ENCODE data around the gene PSD2. TPM values are rescaled to one million over a fixed set of nuclear protein-coding genes. Genes with fewer than 3 reads are reported as not detected.

Gene PSD2
- not detected for total RNA-seq

DNA sequence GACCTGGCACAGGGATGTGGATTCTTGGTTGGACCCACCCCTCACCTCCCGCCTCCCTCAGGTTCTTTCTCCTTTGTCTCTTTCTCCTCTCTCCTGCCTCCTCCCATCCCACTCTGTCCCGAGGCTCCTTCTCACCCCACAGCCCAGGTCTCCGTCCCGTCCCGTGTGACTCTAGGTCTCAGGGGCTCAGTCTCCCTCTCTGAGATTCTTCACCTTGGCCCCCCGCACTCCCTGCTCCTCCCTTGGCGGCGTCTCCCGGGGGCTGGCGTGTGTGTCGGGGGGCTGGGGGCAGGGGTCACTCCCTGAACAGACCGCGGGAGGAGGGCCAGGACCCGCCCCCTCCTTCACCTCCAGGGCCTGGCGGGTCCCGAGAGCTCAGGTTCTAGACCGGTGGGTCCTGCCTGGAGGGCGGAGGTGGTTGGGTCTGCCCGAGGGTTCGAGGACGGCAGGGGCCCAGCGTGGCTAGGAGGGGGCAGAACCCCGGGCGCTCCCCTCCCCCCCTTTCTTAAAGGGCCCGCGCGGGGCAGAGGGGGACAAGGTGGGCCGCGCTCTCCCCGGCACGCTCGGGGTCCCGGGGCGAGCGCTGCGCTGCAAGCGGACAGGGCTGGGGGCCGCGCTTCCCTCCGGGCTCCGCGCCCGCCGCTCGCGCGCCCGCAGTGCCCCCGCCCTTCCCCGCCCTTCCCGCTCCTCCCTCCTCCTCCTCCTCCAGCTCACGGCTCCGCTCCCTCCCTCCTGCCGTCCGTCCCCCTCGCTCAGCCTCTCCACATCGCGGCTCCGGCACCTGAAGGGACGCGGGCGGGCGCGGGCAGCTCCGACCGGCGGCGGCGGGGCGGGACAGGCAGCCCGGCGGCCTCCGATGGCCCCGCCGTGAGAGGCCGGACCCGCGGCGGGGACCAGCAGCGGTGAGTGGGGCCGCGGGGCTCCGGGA lies at the start of gene PSD2:
Gene PSD2, plus strand, starts transcription at position 735 of the 928 bp plus-strand sequence. CDS start 13,633 bp downstream, outside the sequence.
- DNase-seq (ENCODE audit: low spot score) (no peak), ATAC-seq (peak; percentile 37 to 52)
- Mint-ChIP-seq H3K27me3 (peaks cover 36 to 61% of the 10 kb centered on the region in 2 donors), H3K27ac (no peak within 1 kb of the TSS), H3K4me3 (peak within 1 kb of the TSS; percentile 75), H3K4me1 (ENCODE audit: low read depth in 2 of 2) (no peaks in the 10 kb centered on the region), H3K9me3 (no peaks in the 10 kb centered on the region), H3K36me3 (no peaks in the 10 kb centered on the region)

DNA sequence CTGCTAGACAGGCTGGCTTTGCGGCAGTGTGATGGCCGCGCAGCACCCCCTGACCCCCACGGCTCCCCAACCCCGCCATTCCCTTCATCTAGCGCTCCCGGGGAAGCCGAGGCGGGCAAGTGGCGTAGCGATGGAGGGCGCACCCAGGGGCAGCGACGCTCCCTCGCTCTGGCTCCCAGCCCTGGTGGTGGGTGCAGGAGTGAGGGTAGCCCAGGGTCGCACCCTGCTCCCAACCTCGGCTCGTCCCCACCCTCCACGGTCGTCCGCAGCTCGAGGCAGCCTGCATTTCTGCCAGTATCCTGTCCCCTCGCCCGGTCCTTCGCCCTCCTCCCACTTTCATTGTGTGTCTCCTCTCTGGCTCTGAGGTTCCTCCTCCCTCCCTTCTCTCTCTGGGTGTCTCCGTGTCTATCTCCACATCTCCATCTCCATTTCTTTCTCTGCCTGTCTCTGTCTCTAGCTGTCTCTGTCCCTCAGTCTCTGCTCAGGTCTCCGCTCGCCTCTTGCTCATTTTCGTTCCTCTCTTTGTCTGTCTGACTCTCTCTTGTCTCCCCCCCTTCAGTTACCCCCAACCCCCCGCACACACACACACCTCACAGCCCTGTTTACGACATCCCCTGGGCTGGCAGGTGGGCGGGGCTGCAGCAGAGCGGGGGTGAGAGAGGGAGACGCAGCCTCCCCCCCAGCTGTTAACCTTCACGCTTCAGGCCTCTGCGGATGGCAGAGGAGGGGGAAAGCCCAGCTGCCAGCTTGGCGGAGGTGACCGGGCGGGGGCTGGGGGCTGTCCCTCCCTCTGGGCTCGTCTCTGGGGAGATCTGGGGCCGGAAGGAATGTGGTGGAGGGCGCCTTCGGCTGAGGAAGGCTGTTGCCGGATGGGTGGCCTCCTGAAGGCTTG lies 48.7 kb upstream of the PSD2 start:
- peak; percentile 93 for DNase-seq (ENCODE audit: low spot score)
- peak; percentile 80 to 88 for ATAC-seq
- H3K4me3 Mint-ChIP-seq: peak overlapping the region; percentile 90
- H3K36me3 Mint-ChIP-seq: no peaks in the 10 kb centered on the region
- H3K9me3 Mint-ChIP-seq: no peaks in the 10 kb centered on the region
- H3K27me3 Mint-ChIP-seq: no peaks in the 10 kb centered on the region
- H3K4me1 Mint-ChIP-seq (ENCODE audit: low read depth in 2 of 2): peaks cover 31 to 44% of the 10 kb centered on the region in 2 donors
- H3K27ac Mint-ChIP-seq: peak overlapping the region; percentile 58 to 85

GRCh38 chr5:139747583-139748504 lies 47.8 kb upstream of the PSD2 start:
- peaks cover 31 to 50% of the 10 kb centered on the region in 2 donors for H3K4me1 Mint-ChIP-seq (ENCODE audit: low read depth in 2 of 2)
- ATAC-seq (peak; percentile 40 to 43), DNase-seq (ENCODE audit: low spot score) (peak; percentile 88)
- no peaks in the 10 kb centered on the region for H3K27me3 Mint-ChIP-seq
- H3K27ac Mint-ChIP-seq: peak overlapping the region; percentile 58 to 85
- H3K36me3 Mint-ChIP-seq: no peaks in the 10 kb centered on the region
- H3K9me3 Mint-ChIP-seq: no peaks in the 10 kb centered on the region
- H3K4me3 Mint-ChIP-seq: peak overlapping the region; percentile 90

DNA sequence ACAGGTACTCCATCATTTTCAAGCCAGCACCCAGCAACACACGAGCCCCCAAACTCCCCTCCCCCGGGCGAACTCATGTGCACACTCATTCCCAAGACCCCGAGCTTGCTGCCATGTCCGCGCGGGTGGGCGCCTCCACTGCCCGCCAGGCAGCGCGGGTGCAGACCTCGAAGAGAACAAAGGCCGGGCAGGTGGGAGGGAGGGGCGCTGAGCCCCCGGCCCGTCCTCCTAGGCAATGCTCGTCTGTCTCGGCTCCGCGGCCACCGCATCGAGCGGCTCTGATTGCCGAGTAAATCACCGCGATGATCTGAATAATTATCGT lies 47.1 kb upstream of the PSD2 start:
- H3K27ac Mint-ChIP-seq: peak overlapping the region; percentile 58 to 85
- no peaks in the 10 kb centered on the region for H3K36me3 Mint-ChIP-seq
- peaks cover 31 to 46% of the 10 kb centered on the region in 2 donors for H3K4me1 Mint-ChIP-seq (ENCODE audit: low read depth in 2 of 2)
- H3K9me3 Mint-ChIP-seq: no peaks in the 10 kb centered on the region
- no peaks in the 10 kb centered on the region for H3K27me3 Mint-ChIP-seq
- ATAC-seq (no peak), DNase-seq (ENCODE audit: low spot score) (no peak)
- H3K4me3 Mint-ChIP-seq: peak overlapping the region; percentile 90

GRCh38 chr5:139749242-139749641 lies 46.4 kb upstream of the PSD2 start:
- ATAC-seq: no peak
- Mint-ChIP-seq H3K27me3 (no peaks in the 10 kb centered on the region), H3K9me3 (no peaks in the 10 kb centered on the region), H3K36me3 (no peaks in the 10 kb centered on the region), H3K4me1 (ENCODE audit: low read depth in 2 of 2) (peaks cover 31 to 42% of the 10 kb centered on the region in 2 donors), H3K27ac (peak overlapping the region in 1 of 2 donors; percentile 85), H3K4me3 (peak overlapping the region; percentile 58)
- no peak for DNase-seq (ENCODE audit: low spot score)

DNA sequence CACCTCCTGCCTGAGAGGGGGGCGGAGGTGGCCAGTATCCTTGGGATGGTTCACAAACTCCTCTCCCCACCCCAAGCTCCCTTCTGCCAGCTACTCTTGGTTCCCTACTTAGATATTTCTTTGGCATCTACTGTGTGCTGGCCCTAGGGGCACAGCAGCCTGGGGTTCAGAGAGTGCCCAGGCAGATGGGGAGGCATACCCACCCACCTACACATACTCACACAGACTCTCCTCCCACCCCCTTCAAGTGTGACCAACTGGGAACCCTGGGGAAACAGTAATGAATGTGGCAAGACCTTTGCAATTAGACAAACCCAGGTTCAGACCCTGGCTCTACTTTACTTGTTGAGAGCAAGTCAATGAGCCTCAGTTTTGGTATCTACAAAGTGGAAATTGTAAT lies 44.4 kb upstream of the PSD2 start:
- H3K4me3 Mint-ChIP-seq: no peak overlapping the region
- peaks cover 4 to 8% of the 10 kb centered on the region in 2 donors for H3K27me3 Mint-ChIP-seq
- ATAC-seq (no peak), DNase-seq (ENCODE audit: low spot score) (no peak)
- H3K4me1 Mint-ChIP-seq (ENCODE audit: low read depth in 2 of 2): peaks cover 35 to 44% of the 10 kb centered on the region in 2 donors
- H3K27ac Mint-ChIP-seq: no peak overlapping the region
- H3K36me3 Mint-ChIP-seq: no peaks in the 10 kb centered on the region
- H3K9me3 Mint-ChIP-seq: no peaks in the 10 kb centered on the region

DNA sequence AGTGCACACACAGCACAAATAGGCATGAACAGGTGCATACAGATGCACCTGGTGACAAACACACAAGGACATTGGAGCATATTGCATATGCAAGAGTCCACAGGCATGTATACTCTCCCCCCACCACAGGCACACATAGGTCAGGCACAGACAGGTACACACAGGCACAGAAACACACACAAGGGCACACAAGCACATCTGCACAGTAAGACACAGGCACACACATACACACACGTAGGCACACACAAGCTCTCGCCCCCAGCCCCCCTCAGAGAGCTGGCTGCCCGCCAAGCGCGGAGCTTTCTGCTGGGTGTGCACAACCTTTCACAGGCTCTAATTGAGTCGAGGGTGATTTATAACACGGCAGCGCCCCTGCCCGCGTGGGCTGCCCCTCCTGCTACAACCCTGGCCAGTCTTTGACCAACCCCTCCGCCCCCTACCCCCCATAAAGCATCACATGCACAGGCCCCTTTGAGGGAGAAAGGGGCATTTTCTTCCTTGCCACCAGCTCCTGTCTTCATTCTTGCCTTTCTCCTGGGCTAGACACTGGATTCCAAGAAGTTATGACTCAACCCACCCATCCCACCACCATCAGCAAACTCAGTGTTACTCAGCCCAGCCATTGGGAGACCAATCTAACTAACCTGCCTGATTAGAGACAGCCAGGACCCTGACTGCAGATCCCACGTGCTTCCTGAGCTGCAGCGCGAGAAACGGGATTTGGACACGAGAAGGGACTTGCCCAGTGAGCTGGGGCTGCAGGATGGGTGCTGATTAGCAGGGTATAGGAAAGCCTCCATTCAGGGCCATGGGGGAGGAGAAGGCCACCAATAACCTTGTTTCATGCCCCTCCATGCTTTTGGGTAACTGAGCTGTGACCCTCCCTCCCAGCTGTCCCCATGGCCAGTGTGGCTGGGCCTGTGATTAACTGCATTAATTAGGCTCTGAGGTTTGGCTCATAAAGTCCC lies 42.8 kb upstream of the PSD2 start:
- H3K4me1 Mint-ChIP-seq (ENCODE audit: low read depth in 2 of 2): peaks cover 32 to 50% of the 10 kb centered on the region in 2 donors
- H3K27ac Mint-ChIP-seq: no peak overlapping the region
- no peaks in the 10 kb centered on the region for H3K36me3 Mint-ChIP-seq
- H3K4me3 Mint-ChIP-seq: no peak overlapping the region
- peaks cover 6 to 8% of the 10 kb centered on the region in 2 donors for H3K27me3 Mint-ChIP-seq
- ATAC-seq (no peak), DNase-seq (ENCODE audit: low spot score) (no peak)
- no peaks in the 10 kb centered on the region for H3K9me3 Mint-ChIP-seq

DNA sequence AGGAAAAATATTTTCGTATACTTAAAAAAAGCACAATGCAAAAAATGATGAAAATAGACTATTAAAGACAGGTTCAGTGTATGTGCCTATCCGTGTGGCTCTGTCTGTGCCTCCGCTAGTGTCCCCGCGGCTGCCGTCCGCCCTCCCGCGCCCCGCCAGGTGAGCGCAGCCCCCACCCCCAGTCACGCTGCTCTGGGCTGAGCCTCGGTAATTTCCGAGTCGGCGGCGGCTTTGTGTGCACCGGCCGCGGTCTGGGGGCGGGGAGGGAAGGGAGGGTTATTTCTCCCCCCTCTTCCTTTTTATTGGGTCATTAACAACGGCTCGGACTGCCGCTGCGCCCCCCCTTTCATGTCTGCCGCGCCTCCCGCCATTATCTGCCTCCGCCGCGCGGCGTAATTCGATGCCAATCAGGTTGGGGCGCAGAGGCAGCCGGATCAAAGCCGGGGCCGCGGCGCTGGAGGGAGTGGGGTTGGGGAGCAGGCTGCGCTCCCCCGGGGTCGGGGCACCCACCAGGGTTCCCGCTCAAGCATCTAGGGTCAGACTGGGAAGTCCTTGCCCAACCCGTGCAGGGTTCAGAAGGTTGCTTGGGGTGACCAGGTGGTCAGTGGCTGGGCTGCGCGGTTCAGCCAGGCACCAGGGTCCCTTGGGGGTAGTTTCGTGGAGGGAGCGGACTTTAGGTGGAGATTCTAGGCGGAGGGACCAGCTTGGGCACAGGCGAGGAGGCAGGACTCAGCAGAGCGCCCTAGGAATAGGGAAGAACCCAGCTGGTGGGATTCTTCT lies 39.5 kb upstream of the PSD2 start:
- Mint-ChIP-seq H3K27ac (no peak overlapping the region), H3K4me1 (ENCODE audit: low read depth in 2 of 2) (peaks cover 21 to 47% of the 10 kb centered on the region in 2 donors), H3K9me3 (no peaks in the 10 kb centered on the region), H3K27me3 (peaks cover 6 to 8% of the 10 kb centered on the region in 2 donors), H3K4me3 (peak overlapping the region; percentile 56), H3K36me3 (no peaks in the 10 kb centered on the region)
- peak; percentile 51 to 56 for ATAC-seq
- peak; percentile 54 for DNase-seq (ENCODE audit: low spot score)

GRCh38 chr5:139756971-139757370 lies 38.6 kb upstream of the PSD2 start:
- peaks cover 21 to 49% of the 10 kb centered on the region in 2 donors for H3K4me1 Mint-ChIP-seq (ENCODE audit: low read depth in 2 of 2)
- H3K4me3 Mint-ChIP-seq: no peak overlapping the region

DNA sequence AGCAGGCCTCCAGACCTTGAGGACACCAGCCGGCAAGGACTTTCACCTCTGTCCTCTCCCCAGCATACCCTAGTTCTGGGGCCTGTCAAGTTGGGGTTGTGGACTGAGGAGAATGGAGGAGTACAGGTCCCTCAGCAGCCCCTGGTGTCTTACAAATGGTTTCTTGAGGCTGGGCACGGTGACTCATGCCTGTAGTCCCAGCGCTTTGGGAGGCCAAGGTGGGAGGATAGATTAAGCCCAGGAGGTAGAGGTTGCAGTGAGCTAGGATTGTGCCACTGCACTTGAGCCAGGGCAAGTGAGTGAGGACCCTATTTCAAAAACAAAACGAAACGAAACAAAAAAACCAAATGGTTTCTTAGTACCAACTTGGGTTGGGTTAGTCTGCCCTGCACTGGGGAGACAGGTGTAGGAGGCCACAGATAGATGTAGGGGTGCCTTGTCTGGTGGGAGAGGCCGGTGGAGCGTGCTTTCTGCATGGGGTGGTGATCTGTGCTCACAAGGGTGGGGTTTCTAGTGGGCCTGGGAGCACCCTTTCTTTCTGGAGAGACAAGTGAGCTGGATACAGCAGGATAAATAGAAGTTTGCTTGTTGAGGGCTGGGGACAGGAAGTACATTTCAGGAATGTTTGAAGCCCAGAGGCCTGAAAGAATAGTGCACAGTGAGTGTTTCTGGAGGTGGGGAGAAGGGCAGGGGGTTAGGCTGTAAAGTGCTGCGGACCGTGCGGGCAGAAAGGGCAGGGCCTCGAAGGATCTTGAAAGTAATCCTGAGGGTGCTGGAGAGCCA lies 37.7 kb upstream of the PSD2 start:
- Mint-ChIP-seq H3K4me1 (ENCODE audit: low read depth in 2 of 2) (peaks cover 21 to 43% of the 10 kb centered on the region in 2 donors), H3K27me3 (peaks cover 6 to 8% of the 10 kb centered on the region in 2 donors), H3K27ac (peak overlapping the region in 1 of 2 donors; percentile 29), H3K4me3 (no peak overlapping the region), H3K36me3 (no peaks in the 10 kb centered on the region), H3K9me3 (no peaks in the 10 kb centered on the region)
- ATAC-seq: no peak
- peak; percentile 31 for DNase-seq (ENCODE audit: low spot score)

More at GRCh38 chr5:139756971-139757370, 38.6 kb upstream of the PSD2 start:
- no peaks in the 10 kb centered on the region for H3K36me3 Mint-ChIP-seq
- H3K27ac Mint-ChIP-seq: no peak overlapping the region
- DNase-seq (ENCODE audit: low spot score): no peak
- H3K27me3 Mint-ChIP-seq: peaks cover 6 to 8% of the 10 kb centered on the region in 2 donors
- no peaks in the 10 kb centered on the region for H3K9me3 Mint-ChIP-seq
- no peak for ATAC-seq

DNA sequence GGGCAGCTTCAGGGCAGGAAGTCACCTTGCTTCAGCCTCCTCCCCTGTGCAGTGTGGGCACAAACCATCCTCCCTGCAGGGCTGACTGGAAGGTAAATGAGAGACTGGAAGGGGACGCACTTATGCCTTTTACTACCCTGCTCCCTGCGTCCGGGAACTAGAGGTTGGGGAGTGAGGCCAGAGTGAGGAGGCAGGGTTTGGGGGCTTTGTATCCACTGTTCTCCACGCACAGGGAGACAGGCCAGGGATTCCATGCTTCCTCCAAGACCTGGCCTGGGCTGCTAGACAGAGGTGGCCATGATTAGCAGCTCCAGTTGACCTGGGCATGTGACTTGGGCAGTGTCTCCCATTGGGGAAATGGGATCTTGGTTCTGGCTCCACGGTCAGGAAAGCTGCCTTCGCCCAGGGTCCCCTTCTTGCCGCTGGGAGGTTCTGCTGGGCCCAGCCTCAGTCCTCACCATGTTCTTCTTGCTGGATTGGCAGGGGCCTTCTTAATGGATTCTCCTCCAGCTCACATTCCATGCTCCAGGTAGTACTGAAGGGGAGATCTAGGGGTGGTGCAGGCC lies 37.0 kb upstream of the PSD2 start:
- H3K4me3 Mint-ChIP-seq: no peak overlapping the region
- no peaks in the 10 kb centered on the region for H3K36me3 Mint-ChIP-seq
- peak overlapping the region in 1 of 2 donors; percentile 29 for H3K27ac Mint-ChIP-seq
- peaks cover 6 to 12% of the 10 kb centered on the region in 2 donors for H3K27me3 Mint-ChIP-seq
- ATAC-seq (no peak), DNase-seq (ENCODE audit: low spot score) (no peak)
- no peaks in the 10 kb centered on the region for H3K9me3 Mint-ChIP-seq
- H3K4me1 Mint-ChIP-seq (ENCODE audit: low read depth in 2 of 2): peaks cover 21 to 46% of the 10 kb centered on the region in 2 donors
